C4-2B (cell line): ENCODE results near the gene HIPK1.

ENCODE experiments used
- H3K27ac ChIP-seq: fragments of 450-650 bp; 2 replicates; pipeline ENCODE4 v1.5.1; 2017
- CTCF ChIP-seq: fragments of 450-650 bp; conservative IDR thresholded peaks from 2 replicates; pipeline ENCODE4 v1.5.1; 2017; ENCODE audit warnings: mild to moderate bottlenecking
- ZFX ChIP-seq: fragments of 450-650 bp; IDR thresholded peaks from 2 replicates; pipeline ENCODE4 v1.6.1; 2017

Gene HIPK1

GRCh38 chr1:113929750-113930498 is 800 bp downstream of the HIPK1 start:
- TF ChIP-seq ZFX, result peak; percentile 63
- peak; percentile 37 for TF ChIP-seq CTCF
- H3K27ac ChIP-seq, result peak overlapping the region; percentile 96

DNA sequence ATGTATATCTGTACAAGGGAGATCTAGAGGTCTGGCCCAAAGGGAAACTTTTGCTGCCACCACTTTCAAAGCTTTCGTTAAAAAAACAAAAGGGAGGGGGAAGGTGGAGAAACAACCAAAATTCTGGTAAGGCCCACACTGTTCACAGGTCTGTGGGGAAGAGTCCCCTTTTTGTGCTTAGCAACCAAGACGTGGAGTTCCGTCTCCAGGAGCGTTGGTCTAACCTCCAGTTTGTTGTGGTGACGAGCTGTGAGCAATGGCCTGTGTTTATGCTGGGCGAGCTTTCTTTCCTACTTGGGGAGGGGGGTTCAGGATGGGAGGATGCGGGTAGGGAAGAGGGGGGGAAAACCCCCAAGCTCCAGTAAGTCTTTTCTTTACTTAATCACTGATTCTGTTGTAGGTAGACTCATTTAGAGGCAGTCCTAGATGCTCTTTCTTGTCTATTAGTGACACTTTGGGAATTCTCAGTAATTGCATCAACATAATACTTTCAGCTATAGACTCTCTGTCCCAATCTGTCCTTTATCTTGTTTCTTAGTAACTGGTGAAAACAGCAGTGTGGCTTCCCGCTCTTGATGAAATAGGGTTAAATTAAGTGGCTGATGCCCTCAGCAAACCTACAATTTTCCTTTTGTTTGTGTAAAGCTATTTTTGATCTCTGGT is 1.5 kb downstream of the HIPK1 start:
- TF ChIP-seq ZFX (no peak), CTCF (no peak)
- H3K27ac ChIP-seq, result peak overlapping the region; percentile 96

DNA sequence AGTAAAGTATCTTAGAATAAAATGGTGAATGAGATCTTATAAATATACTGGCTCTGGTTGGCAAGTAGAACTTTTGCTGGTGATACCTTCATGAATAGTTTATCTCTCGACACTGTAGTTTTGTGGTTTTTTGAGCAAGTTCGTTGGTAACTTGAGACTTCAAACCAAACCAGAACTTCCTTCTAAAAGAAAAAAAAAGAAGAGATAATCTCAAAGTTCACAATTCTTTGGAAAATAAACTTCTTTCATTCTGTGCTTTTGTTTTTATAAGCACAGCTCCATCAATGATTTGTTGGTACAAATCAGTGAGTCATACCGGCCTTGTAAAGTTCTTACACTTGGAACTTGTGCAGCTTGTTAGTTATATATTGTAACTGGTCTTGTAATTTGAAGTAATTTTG is 2.3 kb downstream of the HIPK1 start:
- no peak overlapping the region for H3K27ac ChIP-seq
- TF ChIP-seq ZFX, result no peak
- no peak for TF ChIP-seq CTCF

GRCh38 chr1:113934006-113934405 is 4.9 kb downstream of the HIPK1 start:
- no peak for TF ChIP-seq CTCF
- TF ChIP-seq ZFX, result no peak
- no peak overlapping the region for H3K27ac ChIP-seq

DNA sequence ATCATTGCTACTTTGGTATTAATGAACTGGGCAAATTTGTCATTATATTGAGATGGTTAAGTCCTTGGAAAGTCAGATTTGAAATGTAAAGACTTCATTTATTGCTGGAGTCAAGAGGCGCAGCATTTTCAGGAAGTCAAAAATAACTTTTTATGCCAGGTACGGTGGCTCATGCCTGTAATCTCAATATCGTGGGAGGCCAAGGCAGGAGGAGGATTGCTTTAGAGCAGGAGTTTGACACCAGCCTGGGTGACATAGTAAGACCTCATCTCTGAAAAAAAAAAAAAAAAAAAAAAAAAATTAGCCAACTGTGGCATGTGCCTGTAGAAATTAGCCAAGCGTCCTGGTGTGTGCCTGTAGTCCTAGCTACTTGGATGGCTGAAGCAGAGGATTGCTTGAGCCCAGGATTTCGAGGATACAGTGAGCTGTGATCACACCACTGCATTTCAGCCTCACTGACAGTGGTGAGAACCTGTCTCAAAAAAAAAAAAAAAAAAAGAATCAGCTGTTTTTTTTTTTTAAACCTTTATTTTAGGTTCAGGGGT is 5.5 kb downstream of the HIPK1 start:
- TF ChIP-seq ZFX, result no peak
- TF ChIP-seq CTCF, result no peak
- no peak overlapping the region for H3K27ac ChIP-seq

- no peak overlapping the region for H3K27ac ChIP-seq
- TF ChIP-seq ZFX (no peak), CTCF (no peak)
Measured at GRCh38 chr1:113935176-113935575, 6.1 kb downstream of the HIPK1 start.

GRCh38 chr1:113935970-113936369 is 6.8 kb downstream of the HIPK1 start:
- H3K27ac ChIP-seq, result no peak overlapping the region
- TF ChIP-seq CTCF (no peak), ZFX (no peak)
